Vagina (tissue), 2 donors: ENCODE results near the gene GNA15. TPM values are rescaled to one million over a fixed set of nuclear protein-coding genes. Genes with fewer than 3 reads are reported as not detected.

Experiments used
- DNase-seq, 2 donors: peaks; one replicate each; pipeline ENCODE4 v3.0.0-alpha.2; 2017; ENCODE audit errors: extremely low spot score in 2 of 2
- H3K27ac ChIP-seq: fragments of 200-600 bp; sonication (generic); one replicate; pipeline ENCODE4 v1.5.1; 2019
- H3K27me3 ChIP-seq: fragments of 200-600 bp; sonication (generic); one replicate; pipeline ENCODE4 v1.5.1; 2019
- H3K36me3 ChIP-seq, 2 donors: fragments of 200-600 bp; sonication (generic); one replicate each; pipeline ENCODE4 v1.5.1; 2017 to 2019
- H3K4me1 ChIP-seq: fragments of 200-600 bp; sonication (generic); one replicate; pipeline ENCODE4 v1.5.1; 2019
- H3K4me3 ChIP-seq, 2 donors: fragments of 200-600 bp; sonication (generic); 1 replicate in 1 of 2; 2 replicates in 1 of 2; pipeline ENCODE4 v1.5.1; 2016 to 2019
- H3K9me3 ChIP-seq: fragments of 200-600 bp; sonication (generic); one replicate; pipeline ENCODE4 v1.5.1; 2019
- CTCF ChIP-seq, 3 experiments: fragments of 450-650 bp in 2 of 3; fragments of 200-600 bp in 1 of 3; sonication (generic) in 1 of 3; IDR thresholded peaks; one replicate each; pipeline ENCODE4 v1.5.1; 2017 to 2019; ENCODE audit warnings: antibody characterized with exemption in 3 of 3, mild to moderate bottlenecking in 2 of 3, moderate library complexity in 2 of 3
- POLR2A ChIP-seq, 2 donors: fragments of 450-650 bp; IDR thresholded peaks; one replicate each; pipeline ENCODE4 v1.6.1; 2017; ENCODE audit warnings: antibody characterized with exemption in 2 of 2, mild to moderate bottlenecking in 2 of 2, moderate library complexity in 2 of 2
- POLR2AphosphoS5 ChIP-seq, 2 donors: sonication (generic); formaldehyde crosslinking; IDR thresholded peaks; one replicate each; pipeline ENCODE4 v1.9.0; 2017; ENCODE audit warnings: antibody characterized with exemption in 2 of 2, mild to moderate bottlenecking in 2 of 2, low read depth in 1 of 2; ENCODE audit not compliant: insufficient read depth in 1 of 2
- intact Hi-C: fragments of 100-400 bp; cut with DNase I; formaldehyde crosslinking; loops from one replicate; pipeline ENCODE4 v1.15.1; 2023
- total RNA-seq: library from RNA; depleted of rRNA; stranded (reverse); fragments of >200 nt; gene quantifications from one replicate; pipeline ENCODE4 v1.2.3, GENCODE V29; 2016

The GNA15 gene
- total RNA-seq, 1 donor from 2014 or later = 28.2 TPM

- Histone ChIP-seq H3K36me3 (no peaks in the 10 kb centered on the region), H3K27ac (peak overlapping the region; percentile 40), H3K9me3 (no peaks in the 10 kb centered on the region), H3K4me3 (no peak overlapping the region), H3K4me1 (peaks cover 4% of the 10 kb centered on the region), H3K27me3 (no peaks in the 10 kb centered on the region)
- TF ChIP-seq POLR2AphosphoS5 (IDR thresholded peaks at IDR 0.05; ENCODE audit: insufficient read depth in 1 of 2, low read depth in 1 of 2) (peak in 1 of 2 donors; percentile 54), POLR2A (IDR thresholded peaks at IDR 0.05) (no peak)
- intact Hi-C loops = no loop called here
- DNase-seq = no peak
These were observed 2.7 kb upstream of the GNA15 start for GRCh38 chr19:3132971-3133792.

GRCh38 chr19:3133793-3134116, 2.1 kb upstream of the GNA15 start:
- intact Hi-C loops = no loop called here
- Histone ChIP-seq H3K4me3 (no peak overlapping the region), H3K27ac (peak overlapping the region; percentile 40)

GRCh38 chr19:3136684-3137055, 837 bp downstream of the GNA15 start:
- peak overlapping the region; percentile 32 to 59 for H3K4me3 ChIP-seq

More at GRCh38 chr19:3133793-3134116, 2.1 kb upstream of the GNA15 start:
- no peaks in the 10 kb centered on the region for H3K36me3 ChIP-seq
- H3K9me3 ChIP-seq = no peaks in the 10 kb centered on the region
- TF ChIP-seq POLR2A (IDR thresholded peaks at IDR 0.05) = no peak
- peaks cover 4% of the 10 kb centered on the region for H3K4me1 ChIP-seq
- DNase-seq = no peak
- no peaks in the 10 kb centered on the region for H3K27me3 ChIP-seq

GRCh38 chr19:3137119-3137518, 1.3 kb downstream of the GNA15 start:
- peak overlapping the region; percentile 83 for H3K27ac ChIP-seq
- peaks cover 13% of the 10 kb centered on the region for H3K4me1 ChIP-seq
- H3K4me3 ChIP-seq = peak overlapping the region; percentile 32 to 59
- no peaks in the 10 kb centered on the region for H3K9me3 ChIP-seq
- no peaks in the 10 kb centered on the region for H3K27me3 ChIP-seq
- no peak for DNase-seq
- no peaks in the 10 kb centered on the region for H3K36me3 ChIP-seq
- intact Hi-C loops = no loop called here
- TF ChIP-seq CTCF (IDR thresholded peaks at IDR 0.05) (no peak), POLR2AphosphoS5 (IDR thresholded peaks at IDR 0.05; ENCODE audit: insufficient read depth in 1 of 2, low read depth in 1 of 2) (no peak), POLR2A (IDR thresholded peaks at IDR 0.05) (no peak)

More at GRCh38 chr19:3136684-3137055, 837 bp downstream of the GNA15 start:
- Histone ChIP-seq H3K4me1 (peaks cover 9% of the 10 kb centered on the region), H3K27ac (peak overlapping the region; percentile 83), H3K9me3 (no peaks in the 10 kb centered on the region), H3K36me3 (no peaks in the 10 kb centered on the region), H3K27me3 (no peaks in the 10 kb centered on the region)
- DNase-seq = no peak
- intact Hi-C loops = no loop called here
- peak; percentile 21 to 65 for TF ChIP-seq POLR2AphosphoS5 (IDR thresholded peaks at IDR 0.05; ENCODE audit: insufficient read depth in 1 of 2, low read depth in 1 of 2)
- TF ChIP-seq CTCF (IDR thresholded peaks at IDR 0.05) = no peak

GRCh38 chr19:3138268-3138667, 2.4 kb downstream of the GNA15 start:
- Histone ChIP-seq H3K9me3 (no peaks in the 10 kb centered on the region), H3K4me3 (no peak overlapping the region), H3K27me3 (no peaks in the 10 kb centered on the region), H3K4me1 (peaks cover 18% of the 10 kb centered on the region), H3K27ac (no peak overlapping the region), H3K36me3 (no peaks in the 10 kb centered on the region)
- no peak for DNase-seq
- intact Hi-C loops = no loop called here
- TF ChIP-seq CTCF (IDR thresholded peaks at IDR 0.05) (no peak), POLR2A (IDR thresholded peaks at IDR 0.05) (no peak), POLR2AphosphoS5 (IDR thresholded peaks at IDR 0.05; ENCODE audit: insufficient read depth in 1 of 2, low read depth in 1 of 2) (no peak)

GRCh38 chr19:3140667-3141038, 4.8 kb downstream of the GNA15 start:
- TF ChIP-seq POLR2AphosphoS5 (IDR thresholded peaks at IDR 0.05; ENCODE audit: insufficient read depth in 1 of 2, low read depth in 1 of 2) (no peak), CTCF (IDR thresholded peaks at IDR 0.05) (no peak), POLR2A (IDR thresholded peaks at IDR 0.05) (no peak)
- intact Hi-C loops = no loop called here

More at GRCh38 chr19:3140667-3141038, 4.8 kb downstream of the GNA15 start:
- no peaks in the 10 kb centered on the region for H3K9me3 ChIP-seq
- no peak overlapping the region for H3K27ac ChIP-seq
- peaks cover 14% of the 10 kb centered on the region for H3K4me1 ChIP-seq
- no peak for DNase-seq
- no peaks in the 10 kb centered on the region for H3K36me3 ChIP-seq
- H3K27me3 ChIP-seq = no peaks in the 10 kb centered on the region
- no peak overlapping the region for H3K4me3 ChIP-seq
